HG03066 (cell line): ENCODE data around the gene FAT2.

Source experiments
- ATAC-seq: cut with Tn5 transposase; IDR thresholded peaks from one replicate; pipeline ENCODE4 v1.9.1; 2021; ENCODE audit warnings: low read depth; ENCODE audit not compliant: unreplicated experiment

The FAT2 gene

DNA sequence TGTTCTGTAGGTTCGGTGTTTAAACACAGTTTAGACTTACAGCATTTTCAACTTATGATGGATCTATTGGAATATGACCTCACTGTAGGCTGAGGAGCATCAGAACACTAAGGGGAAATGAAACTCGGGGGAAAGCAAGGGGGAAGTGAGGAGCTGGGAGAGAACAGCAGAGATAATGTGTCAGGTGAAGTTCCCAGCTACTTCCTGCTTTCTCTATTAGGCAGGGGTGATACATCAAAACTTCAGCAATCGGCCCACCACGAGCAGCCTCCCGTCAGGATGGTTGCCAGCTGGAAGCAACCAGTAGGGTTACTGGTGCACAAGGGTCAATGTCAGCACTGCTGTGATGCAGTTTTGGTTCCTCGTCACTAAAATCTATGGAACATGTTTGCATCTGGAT, 34.3 kb downstream of the FAT2 start:
- no peak for ATAC-seq

DNA sequence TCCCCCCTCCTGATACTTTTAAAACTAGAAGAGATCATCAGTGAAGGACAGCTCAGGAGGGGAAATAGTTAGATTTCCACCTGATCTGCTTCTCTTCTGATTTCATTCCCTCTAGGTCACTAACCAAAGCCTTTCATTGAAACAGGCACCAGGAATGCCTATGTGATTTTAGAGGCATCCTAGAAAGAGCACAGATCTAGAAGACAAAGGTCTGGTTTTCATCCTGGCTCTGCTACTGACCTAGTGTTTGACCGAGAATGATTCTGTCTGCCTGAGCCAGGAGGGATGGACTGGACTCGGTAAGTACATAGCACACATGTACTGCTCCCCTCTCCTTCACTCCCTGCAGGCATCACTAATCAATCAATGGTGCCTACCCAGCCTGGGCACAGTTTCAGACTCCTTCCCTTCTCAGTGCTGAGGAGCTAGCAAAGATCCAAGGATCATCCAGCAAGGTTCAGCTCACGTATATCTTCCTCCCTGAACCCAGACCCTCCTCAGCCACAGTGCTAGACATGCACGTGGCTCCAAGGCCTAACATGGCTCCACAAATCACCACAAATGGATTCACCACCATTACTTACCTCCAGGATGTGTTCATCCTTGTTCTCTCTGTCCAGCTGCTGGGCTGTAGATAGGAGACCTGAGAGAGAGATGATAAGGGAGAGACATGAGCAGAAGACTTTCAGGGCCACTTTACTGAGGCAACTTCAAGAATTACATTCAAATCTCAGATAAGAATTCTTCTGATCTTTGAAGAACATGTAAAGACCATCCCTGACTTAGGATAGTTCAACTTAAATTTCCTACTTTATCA, 35.2 kb downstream of the FAT2 start:
- ATAC-seq = no peak

GRCh38 chr5:151553695-151554094, 37.4 kb downstream of the FAT2 start:
- no peak for ATAC-seq

GRCh38 chr5:151553130-151553670, 37.9 kb downstream of the FAT2 start:
- ATAC-seq = no peak

GRCh38 chr5:151551985-151552384, 39.1 kb downstream of the FAT2 start:
- ATAC-seq = no peak

- ATAC-seq = no peak
These were observed 41.0 kb downstream of the FAT2 start for GRCh38 chr5:151550146-151550545.

- ATAC-seq = no peak
These were observed 41.4 kb downstream of the FAT2 start for GRCh38 chr5:151549713-151550112.

DNA sequence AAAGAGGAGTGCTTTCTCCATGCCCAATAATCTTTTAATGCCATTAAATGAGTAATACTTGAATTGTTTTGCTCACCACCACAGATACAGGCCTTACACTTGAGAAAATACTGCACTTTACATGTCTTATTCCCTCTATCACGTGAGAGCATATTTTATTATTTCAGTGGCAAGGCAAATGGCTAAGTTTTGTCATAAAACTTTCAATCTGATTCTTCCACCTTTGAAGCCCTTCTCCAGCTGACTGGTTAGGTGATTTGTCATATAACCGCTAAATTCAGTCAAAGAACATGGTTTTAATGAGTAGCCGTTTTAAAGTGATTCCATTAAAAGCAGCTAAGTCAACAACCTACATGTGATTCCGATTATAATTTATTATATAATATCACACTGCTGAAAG, 43.8 kb downstream of the FAT2 start:
- ATAC-seq = no peak

- ATAC-seq = no peak
These were observed 49.6 kb downstream of the FAT2 start for GRCh38 chr5:151541571-151541970.
